Measurements from ENCODE around the gene DAB1. TPM values are rescaled to one million over a fixed set of nuclear protein-coding genes. Genes with fewer than 3 reads are reported as not detected.

DAB1 gene
- total and polyA plus RNA-seq, 2 of the 8 experiments (the other 6 are each of a cell fraction or from before 2014, with no cell fraction given), result 4.4 to 11.8 TPM

- no peak overlapping the region for H3K9ac ChIP-seq (replicated peaks in 1 of 4; ENCODE audit: extremely low read depth in 1 of 4, low read depth in 3 of 4, low read length in 3 of 4)
- no peak overlapping the region for H3K14ac ChIP-seq (ENCODE audit: insufficient read length)
- no peak overlapping the region for H3K23ac ChIP-seq (ENCODE audit: insufficient read length)
- H3K79me2 ChIP-seq (ENCODE audit: control insufficient read depth in 1 of 2, insufficient read depth in 2 of 2, low read length in 2 of 2), result no peaks in the 10 kb centered on the region
- WGBS, 2 experiments (ENCODE audit: extremely low coverage in 1 of 2, insufficient coverage in 1 of 2, insufficient read length in 1 of 2, insufficient replicate concordance in 2 of 2, low coverage in 1 of 2, low lambda C conversion rate in 2 of 2, missing lambda C conversion rate in 1 of 2), result 55% methylated on average over 2 of the region's 2 CpGs; no CpG with 5 or more reads in 1 of the 2 experiments
- H2AK5ac ChIP-seq (ENCODE audit: low read depth, low read length), result no peak overlapping the region
- ChIA-PET CTCF (ENCODE audit: partially characterized antibody) (interaction anchor here (0.6 kb wide), 1 partner anchor 658 kb away, joined by 3 read pairs; no protein-coding TSS in a partner anchor), POLR2A (ENCODE audit: partially characterized antibody) (no interaction called here)
- H2BK120ac ChIP-seq (replicated peaks; ENCODE audit: low read depth, low read length), result no peak overlapping the region
- FAIRE-seq (no peak), DNase-seq (ENCODE audit: low read depth in 1 of 2, low spot score in 2 of 2) (no peak)
- no peak overlapping the region for H4K5ac ChIP-seq (ENCODE audit: insufficient read length, low read depth, low read length)
- H3K27ac ChIP-seq (ENCODE audit: low read depth, low read length), result no peak overlapping the region
- no peak overlapping the region for H2BK12ac ChIP-seq (ENCODE audit: low read depth, low read length)
- no peak overlapping the region for H2BK20ac ChIP-seq (ENCODE audit: low read length)
- no peak overlapping the region for H2BK5ac ChIP-seq (ENCODE audit: low read depth, low read length)
- no peak overlapping the region for H2AFZ ChIP-seq (ENCODE audit: low read length)
- H3K23me2 ChIP-seq (ENCODE audit: low read depth, low read length), result no peaks in the 10 kb centered on the region
- TF ChIP-seq ZNF274 (IDR thresholded peaks at IDR 0.05; ENCODE audit: borderline replicate concordance, extremely low read depth, low read length), result no peak
- TF ChIP-seq SP2 (IDR thresholded peaks at IDR 0.05; ENCODE audit: low read length), result no peak
- TF ChIP-seq CTBP2 (IDR thresholded peaks at IDR 0.05; ENCODE audit: borderline replicate concordance, insufficient read depth, insufficient read length, low read length), result no peak
- no peak overlapping the region for H2BK15ac ChIP-seq (ENCODE audit: low read length)
- no peak overlapping the region for H3K4me2 ChIP-seq (ENCODE audit: insufficient read depth in 1 of 2, low read depth in 2 of 2, low read length in 2 of 2)
- no peak overlapping the region for H3K4me3 ChIP-seq (ENCODE audit: extremely low read depth in 1 of 4, insufficient read depth in 2 of 4, low read depth in 3 of 4, low read length in 4 of 4)
- no peak overlapping the region for H3K56ac ChIP-seq (replicated peaks; ENCODE audit: insufficient read length, low read depth, low read length)
- H3K18ac ChIP-seq (ENCODE audit: extremely low read depth, low read length), result no peak overlapping the region
- no peaks in the 10 kb centered on the region for H4K20me1 ChIP-seq (replicated peaks in 1 of 2; ENCODE audit: control insufficient read depth in 1 of 2, insufficient read depth in 2 of 2, low read length in 2 of 2)
- H3K27me3 ChIP-seq (replicated peaks in 1 of 4; ENCODE audit: control insufficient read depth in 3 of 4, extremely low read depth in 1 of 4, insufficient read depth in 3 of 4, low read length in 3 of 4), result no peaks in the 10 kb centered on the region
- no peak overlapping the region for H4K8ac ChIP-seq (ENCODE audit: extremely low read depth, insufficient read depth, low read length)
- no peaks in the 10 kb centered on the region for H3K79me1 ChIP-seq (ENCODE audit: low read depth, low read length)
- H3K9me3 ChIP-seq (ENCODE audit: insufficient read depth in 2 of 2, low read depth in 1 of 2, low read length in 1 of 2), result no peaks in the 10 kb centered on the region
- H4K91ac ChIP-seq (replicated peaks; ENCODE audit: insufficient read length, low read length), result no peak overlapping the region
- H3K4ac ChIP-seq (replicated peaks; ENCODE audit: insufficient read length, low read depth, low read length), result no peak overlapping the region
- H3K4me1 ChIP-seq (replicated peaks in 1 of 4; ENCODE audit: control insufficient read depth in 3 of 4, insufficient read depth in 4 of 4, low read length in 3 of 4), result no peaks in the 10 kb centered on the region; a peak in 1 of 7 replicates
- no peaks in the 10 kb centered on the region for H3K36me3 ChIP-seq (ENCODE audit: control insufficient read depth in 2 of 4, insufficient read depth in 4 of 4, low read length in 3 of 4)
Observed at GRCh38 chr1:57362480-57362879, 61.4 kb downstream of the DAB1 start.

Measured in H1 (cell line).